ENCODE data around the gene AGXT. TPM values are rescaled to one million over a fixed set of nuclear protein-coding genes. Genes with fewer than 3 reads are reported as not detected.

Gene AGXT
- total RNA-seq, 4 donors from 2014 or later = not detected

DNA sequence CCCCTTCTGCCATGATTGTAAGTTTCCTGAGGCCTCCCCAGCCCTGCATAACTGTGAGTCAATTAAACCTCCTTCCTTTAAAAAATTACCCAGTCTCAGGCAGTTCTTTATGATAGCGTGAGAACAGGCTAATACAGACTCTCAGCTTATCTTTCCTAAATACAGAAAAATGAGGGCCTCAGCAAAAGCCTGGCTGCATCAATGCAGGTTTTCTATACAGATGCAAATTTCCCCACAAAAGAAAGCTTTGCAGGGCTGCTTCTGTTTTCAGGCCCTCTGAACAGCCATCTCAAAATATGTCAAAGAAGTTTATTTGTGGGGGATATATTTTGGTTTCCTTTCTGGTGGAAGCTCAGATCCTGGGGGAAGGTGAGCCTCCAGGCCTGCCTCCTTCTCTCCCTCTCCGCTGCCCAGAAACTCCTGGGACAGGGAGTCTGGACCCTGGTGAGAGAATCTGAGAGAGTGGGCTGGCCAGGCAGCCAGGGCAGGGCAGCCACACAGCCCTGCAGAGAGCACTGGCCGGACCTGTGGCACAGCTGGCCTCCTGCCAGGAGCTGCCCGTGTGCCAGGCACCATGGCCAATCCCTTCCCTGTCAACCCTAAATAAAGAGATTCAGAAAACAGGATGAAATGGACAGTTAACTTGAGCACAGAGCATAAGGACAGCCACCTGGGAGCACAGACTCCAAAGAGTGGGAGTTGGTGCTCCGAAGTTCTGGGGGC lies 21.6 kb upstream of the AGXT start:
- Histone ChIP-seq H3K4me3 (replicated peaks in 1 of 3) (no peak overlapping the region), H3K27me3 (no peaks in the 10 kb centered on the region), H3K27ac (no peak overlapping the region), H3K36me3 (no peaks in the 10 kb centered on the region), H3K4me1 (peaks cover 0 to 3% of the 10 kb centered on the region in 2 donors), H3K9me3 (no peaks in the 10 kb centered on the region)
- intact Hi-C loops (cut with DNase I) = no loop called here
- DNase-seq = peak; percentile 47 to 50
- WGBS, 2 donors = 60 to 63% methylated on average over 5 of the region's 5 CpGs
- TF ChIP-seq POLR2A (IDR thresholded peaks at IDR 0.05) = no peak
- TF ChIP-seq, protein P1, sequence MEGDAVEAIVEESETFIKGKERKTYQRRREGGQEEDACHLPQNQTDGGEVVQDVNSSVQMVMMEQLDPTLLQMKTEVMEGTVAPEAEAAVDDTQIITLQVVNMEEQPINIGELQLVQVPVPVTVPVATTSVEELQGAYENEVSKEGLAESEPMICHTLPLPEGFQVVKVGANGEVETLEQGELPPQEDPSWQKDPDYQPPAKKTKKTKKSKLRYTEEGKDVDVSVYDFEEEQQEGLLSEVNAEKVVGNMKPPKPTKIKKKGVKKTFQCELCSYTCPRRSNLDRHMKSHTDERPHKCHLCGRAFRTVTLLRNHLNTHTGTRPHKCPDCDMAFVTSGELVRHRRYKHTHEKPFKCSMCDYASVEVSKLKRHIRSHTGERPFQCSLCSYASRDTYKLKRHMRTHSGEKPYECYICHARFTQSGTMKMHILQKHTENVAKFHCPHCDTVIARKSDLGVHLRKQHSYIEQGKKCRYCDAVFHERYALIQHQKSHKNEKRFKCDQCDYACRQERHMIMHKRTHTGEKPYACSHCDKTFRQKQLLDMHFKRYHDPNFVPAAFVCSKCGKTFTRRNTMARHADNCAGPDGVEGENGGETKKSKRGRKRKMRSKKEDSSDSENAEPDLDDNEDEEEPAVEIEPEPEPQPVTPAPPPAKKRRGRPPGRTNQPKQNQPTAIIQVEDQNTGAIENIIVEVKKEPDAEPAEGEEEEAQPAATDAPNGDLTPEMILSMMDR (IDR thresholded peaks at IDR 0.05) = no peak

GRCh38 chr2:240847817-240848216 lies 20.8 kb upstream of the AGXT start:
- TF ChIP-seq, protein P1 (IDR thresholded peaks at IDR 0.05) = no peak
- no peak for TF ChIP-seq POLR2A (IDR thresholded peaks at IDR 0.05)
- H3K36me3 ChIP-seq = no peaks in the 10 kb centered on the region
- H3K4me3 ChIP-seq (replicated peaks in 1 of 3) = no peak overlapping the region
- H3K27ac ChIP-seq = no peak overlapping the region
- no peak for DNase-seq
- H3K27me3 ChIP-seq = no peaks in the 10 kb centered on the region
- no peaks in the 10 kb centered on the region for H3K9me3 ChIP-seq
- 81% methylated on average over 13 of the region's 13 CpGs for WGBS, 2 donors
- intact Hi-C loops (cut with DNase I) = no loop called here
- peaks cover 0 to 3% of the 10 kb centered on the region in 2 donors for H3K4me1 ChIP-seq

DNA sequence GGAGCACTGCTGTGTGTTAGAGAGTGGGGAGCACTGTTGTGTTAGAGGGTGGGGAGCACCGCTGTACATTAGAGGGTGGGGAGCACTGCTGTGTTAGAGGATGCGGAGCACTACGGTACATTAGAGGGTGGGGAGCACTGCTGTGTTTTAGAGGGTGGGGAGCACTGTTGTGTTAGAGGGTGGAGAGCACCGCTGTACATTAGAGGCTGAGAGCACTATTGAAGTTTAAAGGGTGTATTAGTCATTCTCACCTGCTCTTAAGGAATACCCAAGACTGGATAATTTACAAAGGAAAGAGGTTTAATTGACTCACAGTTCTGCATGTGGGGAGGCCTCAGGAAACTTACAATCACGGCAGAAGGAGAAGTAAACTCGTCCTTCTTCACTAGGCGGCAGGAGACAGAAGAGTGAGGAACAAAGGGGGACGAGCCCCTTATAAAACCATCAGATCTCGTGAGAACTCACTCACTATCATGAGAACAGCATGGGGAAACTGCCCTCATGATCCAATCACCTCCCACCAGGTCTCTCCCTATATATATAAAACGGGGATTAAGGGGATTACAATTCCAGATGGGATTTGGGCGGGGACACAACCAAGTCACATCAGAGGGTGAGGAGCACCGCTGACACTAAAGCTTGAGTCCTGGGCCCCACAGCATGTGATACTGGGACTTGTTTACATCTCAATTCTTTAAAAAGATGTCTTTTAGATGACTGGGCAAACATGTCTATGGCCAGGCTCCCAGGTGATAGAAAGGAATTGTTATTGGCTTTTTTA lies 19.5 kb upstream of the AGXT start:
- WGBS, 2 donors = 73 to 80% methylated on average over 12 of the region's 12 CpGs
- TF ChIP-seq, protein P1 (IDR thresholded peaks at IDR 0.05) = no peak
- TF ChIP-seq POLR2A (IDR thresholded peaks at IDR 0.05) = no peak
- intact Hi-C loops (cut with DNase I) = no loop called here
- Histone ChIP-seq H3K9me3 (no peaks in the 10 kb centered on the region), H3K36me3 (no peaks in the 10 kb centered on the region), H3K4me3 (replicated peaks in 1 of 3) (no peak overlapping the region), H3K27me3 (no peaks in the 10 kb centered on the region), H3K4me1 (peaks cover 0 to 3% of the 10 kb centered on the region in 2 donors), H3K27ac (no peak overlapping the region)
- no peak for DNase-seq

- Histone ChIP-seq H3K27ac (no peak overlapping the region), H3K4me3 (replicated peaks in 1 of 3) (no peak overlapping the region), H3K4me1 (peaks cover 0 to 3% of the 10 kb centered on the region in 2 donors), H3K36me3 (no peaks in the 10 kb centered on the region), H3K9me3 (no peaks in the 10 kb centered on the region), H3K27me3 (no peaks in the 10 kb centered on the region)
- 85 to 87% methylated on average over 8 to 9 of the region's 11 CpGs for WGBS, 2 donors
- intact Hi-C loops (cut with DNase I) = no loop called here
- DNase-seq = no peak
- no peak for TF ChIP-seq POLR2A (IDR thresholded peaks at IDR 0.05)
- TF ChIP-seq, protein P1 (IDR thresholded peaks at IDR 0.05) = no peak
These were observed 18.6 kb upstream of the AGXT start for GRCh38 chr2:240850026-240850425.

GRCh38 chr2:240850756-240851077 lies 17.9 kb upstream of the AGXT start:
- H3K4me1 ChIP-seq = peaks cover 0 to 3% of the 10 kb centered on the region in 2 donors
- no peak for DNase-seq
- intact Hi-C loops (cut with DNase I) = no loop called here
- H3K36me3 ChIP-seq = no peaks in the 10 kb centered on the region
- H3K27ac ChIP-seq = no peak overlapping the region
- 64 to 67% methylated on average over 11 of the region's 11 CpGs for WGBS, 2 donors
- no peak overlapping the region for H3K4me3 ChIP-seq (replicated peaks in 1 of 3)
- H3K9me3 ChIP-seq = no peaks in the 10 kb centered on the region
- H3K27me3 ChIP-seq = no peaks in the 10 kb centered on the region
- TF ChIP-seq POLR2A (IDR thresholded peaks at IDR 0.05) = no peak
- TF ChIP-seq, protein P1 (IDR thresholded peaks at IDR 0.05) = no peak

All from thyroid gland (tissue), 4 donors.